Mononuclear cell (primary cell): ENCODE measurements around the gene DLX6. TPM values are rescaled to one million over a fixed set of nuclear protein-coding genes. Genes with fewer than 3 reads are reported as not detected.

Experiments used
- H3K27me3 ChIP-seq: 2 replicates; pipeline ENCODE4 v1.6.0; 2011; ENCODE audit warnings: low read length, control low read depth; ENCODE audit not compliant: insufficient read depth
- H3K4me1 ChIP-seq: 2 replicates; pipeline ENCODE4 v1.5.1; 2011; ENCODE audit warnings: mild to moderate bottlenecking, low read length, control low read depth; ENCODE audit not compliant: insufficient read depth
- H3K4me3 ChIP-seq: 2 replicates; pipeline ENCODE4 v1.5.1; 2011; ENCODE audit warnings: mild to moderate bottlenecking, low read length, moderate library complexity
- H3K9me3 ChIP-seq: 2 replicates; pipeline ENCODE4 v1.5.1; 2011; ENCODE audit warnings: low read depth, mild to moderate bottlenecking, control low read depth, low read length
- total RNA-seq: library from RNA; depleted of rRNA; stranded (reverse); fragments of >200 nt; gene quantifications from one replicate; pipeline ENCODE4 v1.2.3, GENCODE V29; 2012

The DLX6 gene
- total RNA-seq, 1 donor: not detected

DNA sequence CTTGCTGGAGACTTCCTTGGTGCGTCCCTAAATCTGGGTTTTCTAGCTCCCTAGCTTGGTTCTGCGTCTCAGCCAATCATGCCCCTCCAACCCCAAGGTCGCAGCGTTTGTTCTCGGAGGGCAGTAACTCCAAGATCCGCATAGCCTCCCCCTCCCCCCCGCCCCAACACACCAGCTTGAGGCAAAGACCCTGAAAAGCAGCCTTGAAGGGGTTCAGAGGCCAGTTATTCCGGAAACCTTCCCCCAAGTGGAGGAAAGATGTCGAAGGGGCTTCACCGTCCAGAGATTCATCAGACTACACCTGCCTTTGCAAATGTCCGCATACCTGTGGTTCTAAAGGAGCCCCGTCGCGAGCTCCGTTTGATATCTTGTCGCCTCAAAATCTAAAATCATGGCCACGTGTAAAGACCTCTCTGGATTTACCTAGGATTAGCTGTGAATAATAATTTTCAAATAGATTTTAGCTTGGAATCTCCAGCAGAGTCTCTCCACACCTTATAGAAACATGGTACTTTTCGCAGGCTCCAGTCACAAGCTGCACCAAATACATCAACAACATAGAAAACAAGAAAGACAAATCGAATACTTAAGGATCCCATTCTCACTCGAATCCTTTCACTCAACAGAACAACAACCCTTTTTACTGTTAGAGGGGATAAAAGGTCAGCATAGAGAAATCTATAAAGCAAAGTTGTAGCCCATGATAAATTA lies 7.9 kb downstream of the DLX6 start:
- no peak overlapping the region for H3K4me3 ChIP-seq
- H3K27me3 ChIP-seq: peaks cover 99% of the 10 kb centered on the region
- H3K4me1 ChIP-seq: no peaks in the 10 kb centered on the region
- H3K9me3 ChIP-seq: no peaks in the 10 kb centered on the region

DNA sequence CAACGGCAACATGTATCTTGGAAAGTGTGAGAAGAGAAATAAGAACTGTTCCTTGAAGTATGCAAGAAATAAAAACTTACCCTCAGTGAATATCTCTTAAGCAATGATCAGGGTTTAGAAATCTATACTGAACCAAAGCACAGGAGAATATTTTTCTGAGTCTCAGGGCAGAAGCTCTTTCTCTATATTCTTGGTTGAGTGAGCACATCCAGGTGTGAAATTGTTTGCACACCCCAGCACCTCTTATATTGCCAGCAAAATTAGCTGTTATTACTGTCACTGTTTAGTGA lies 8.4 kb downstream of the DLX6 start:
- H3K4me1 ChIP-seq: no peaks in the 10 kb centered on the region
- peaks cover 98% of the 10 kb centered on the region for H3K27me3 ChIP-seq
- no peaks in the 10 kb centered on the region for H3K9me3 ChIP-seq
- H3K4me3 ChIP-seq: no peak overlapping the region

DNA sequence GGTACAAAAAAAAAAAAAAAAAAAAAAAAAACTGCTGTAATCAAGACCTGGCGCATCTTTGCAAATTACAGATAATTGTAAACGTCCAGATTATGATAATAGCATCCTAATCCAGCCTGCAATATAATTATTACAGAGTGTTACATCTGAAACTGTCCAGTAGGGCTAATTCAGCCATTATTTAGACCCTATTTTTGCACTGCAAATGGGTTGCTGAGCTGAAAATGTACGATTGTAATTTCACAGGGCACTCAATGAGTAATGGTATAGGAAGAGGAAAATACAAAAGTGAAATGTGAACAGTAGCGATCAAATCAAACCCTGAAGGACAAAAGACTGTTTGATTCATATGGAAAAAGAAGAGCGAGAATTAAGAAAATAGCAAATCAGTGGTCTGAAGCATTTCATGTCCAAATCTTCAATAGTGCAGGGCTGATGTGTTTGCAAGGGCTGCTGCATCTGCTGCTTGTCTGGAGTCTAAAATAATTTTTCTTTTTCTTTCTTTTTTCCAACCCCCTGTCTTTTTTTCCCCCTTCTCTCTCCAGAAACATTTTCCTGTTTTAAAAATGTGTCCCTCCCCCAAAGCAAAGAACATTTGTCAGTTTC lies 8.9 kb downstream of the DLX6 start:
- H3K27me3 ChIP-seq: peaks cover 98% of the 10 kb centered on the region
- H3K4me1 ChIP-seq: no peaks in the 10 kb centered on the region
- H3K4me3 ChIP-seq: no peak overlapping the region
- no peaks in the 10 kb centered on the region for H3K9me3 ChIP-seq

DNA sequence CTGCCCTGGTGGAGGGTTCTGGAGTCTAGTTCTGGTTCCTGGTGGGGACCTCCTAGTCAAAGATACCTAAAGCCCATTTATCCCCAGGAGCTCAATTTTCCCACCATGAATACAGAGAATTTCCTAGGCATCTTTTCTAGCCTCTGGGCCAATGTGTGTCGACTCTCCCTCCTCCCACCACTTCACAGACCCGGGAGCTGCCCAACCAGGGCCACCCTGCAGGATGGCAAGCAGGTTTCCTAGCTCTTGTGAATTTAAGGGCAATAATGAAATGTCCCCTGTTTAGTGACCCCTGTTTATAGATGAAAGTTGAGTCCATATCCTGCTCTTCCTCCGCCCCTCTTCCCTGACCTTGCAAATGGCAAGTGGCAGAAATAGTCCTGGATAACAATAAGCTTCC lies 9.9 kb downstream of the DLX6 start:
- no peaks in the 10 kb centered on the region for H3K9me3 ChIP-seq
- no peaks in the 10 kb centered on the region for H3K4me1 ChIP-seq

DNA sequence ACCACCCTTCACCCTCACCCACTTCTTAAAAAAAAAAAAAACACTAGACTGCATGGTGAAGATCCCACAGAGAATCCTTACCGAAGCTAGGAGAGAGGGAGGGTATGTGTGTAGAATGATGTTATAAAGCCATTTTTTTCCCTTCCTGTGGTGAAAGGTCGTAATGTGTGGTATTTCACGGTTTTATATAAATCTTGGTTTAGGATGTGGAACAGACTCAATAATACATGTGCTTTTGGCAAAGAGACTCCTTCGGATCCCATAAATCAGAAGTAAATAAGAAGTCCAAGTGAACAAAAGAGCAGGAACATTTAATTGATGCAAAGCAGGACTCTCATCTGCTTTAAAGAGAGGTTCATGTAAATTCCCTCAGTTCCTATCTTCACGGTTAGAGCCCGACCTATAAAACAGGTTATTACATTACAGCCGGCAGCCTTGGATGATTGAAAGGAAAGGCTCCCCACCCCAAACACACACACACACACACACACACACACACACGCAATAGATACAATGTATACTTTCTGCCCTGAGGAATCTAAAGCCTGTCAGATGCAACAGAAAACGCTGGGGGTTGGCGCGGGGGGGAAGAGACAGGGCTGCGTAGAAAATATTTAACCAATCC lies 10.5 kb downstream of the DLX6 start:
- Histone ChIP-seq H3K4me3 (no peak overlapping the region), H3K27me3 (peaks cover 98% of the 10 kb centered on the region), H3K4me1 (peaks cover 2% of the 10 kb centered on the region), H3K9me3 (no peaks in the 10 kb centered on the region)

More for the DNA sequence above, 9.9 kb downstream of the DLX6 start:
- no peak overlapping the region for H3K4me3 ChIP-seq
- peaks cover 98% of the 10 kb centered on the region for H3K27me3 ChIP-seq

DNA sequence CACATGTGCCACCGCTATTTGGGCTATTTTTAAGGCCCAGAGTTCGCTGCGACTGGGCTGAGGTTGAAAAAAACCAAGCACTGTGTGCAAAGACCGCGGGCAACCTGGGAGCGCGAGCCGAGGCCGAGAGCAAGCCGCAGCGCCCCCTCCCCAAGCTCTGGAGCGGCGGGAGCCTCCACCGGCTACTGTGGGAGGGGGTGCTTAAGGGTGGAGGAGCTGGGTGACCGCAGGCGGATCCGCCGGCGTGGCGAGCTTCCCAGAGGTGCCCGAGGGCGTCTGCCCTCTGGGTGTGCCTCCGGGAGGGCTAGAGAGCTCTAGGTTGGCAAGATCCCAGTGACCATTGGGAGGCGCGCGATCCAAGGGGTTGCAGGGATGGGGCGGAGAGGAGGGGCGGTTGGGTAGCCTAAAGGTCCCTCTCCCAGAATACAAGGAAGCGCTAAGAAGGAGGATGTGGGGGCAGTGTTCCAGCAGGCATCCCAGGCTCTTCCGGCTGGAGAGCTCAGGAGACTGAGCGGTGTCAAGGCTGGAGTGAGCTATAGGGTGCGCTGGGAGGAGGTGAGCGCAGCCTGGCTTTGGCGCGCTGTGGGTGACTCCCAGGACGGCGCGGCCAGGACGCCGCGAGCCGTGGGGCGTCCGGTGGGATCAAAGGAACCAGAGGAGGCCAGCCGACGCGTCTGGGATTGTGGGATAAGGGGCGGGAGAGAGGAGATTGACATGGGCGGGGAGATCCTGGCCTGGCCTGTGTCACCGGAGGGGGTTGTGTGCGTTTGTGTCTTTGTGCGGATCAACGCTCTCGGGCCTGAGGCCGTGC lies 11.2 kb downstream of the DLX6 start:
- Histone ChIP-seq H3K4me1 (peaks cover 6% of the 10 kb centered on the region), H3K27me3 (peaks cover 98% of the 10 kb centered on the region), H3K9me3 (no peaks in the 10 kb centered on the region), H3K4me3 (no peak overlapping the region)

DNA sequence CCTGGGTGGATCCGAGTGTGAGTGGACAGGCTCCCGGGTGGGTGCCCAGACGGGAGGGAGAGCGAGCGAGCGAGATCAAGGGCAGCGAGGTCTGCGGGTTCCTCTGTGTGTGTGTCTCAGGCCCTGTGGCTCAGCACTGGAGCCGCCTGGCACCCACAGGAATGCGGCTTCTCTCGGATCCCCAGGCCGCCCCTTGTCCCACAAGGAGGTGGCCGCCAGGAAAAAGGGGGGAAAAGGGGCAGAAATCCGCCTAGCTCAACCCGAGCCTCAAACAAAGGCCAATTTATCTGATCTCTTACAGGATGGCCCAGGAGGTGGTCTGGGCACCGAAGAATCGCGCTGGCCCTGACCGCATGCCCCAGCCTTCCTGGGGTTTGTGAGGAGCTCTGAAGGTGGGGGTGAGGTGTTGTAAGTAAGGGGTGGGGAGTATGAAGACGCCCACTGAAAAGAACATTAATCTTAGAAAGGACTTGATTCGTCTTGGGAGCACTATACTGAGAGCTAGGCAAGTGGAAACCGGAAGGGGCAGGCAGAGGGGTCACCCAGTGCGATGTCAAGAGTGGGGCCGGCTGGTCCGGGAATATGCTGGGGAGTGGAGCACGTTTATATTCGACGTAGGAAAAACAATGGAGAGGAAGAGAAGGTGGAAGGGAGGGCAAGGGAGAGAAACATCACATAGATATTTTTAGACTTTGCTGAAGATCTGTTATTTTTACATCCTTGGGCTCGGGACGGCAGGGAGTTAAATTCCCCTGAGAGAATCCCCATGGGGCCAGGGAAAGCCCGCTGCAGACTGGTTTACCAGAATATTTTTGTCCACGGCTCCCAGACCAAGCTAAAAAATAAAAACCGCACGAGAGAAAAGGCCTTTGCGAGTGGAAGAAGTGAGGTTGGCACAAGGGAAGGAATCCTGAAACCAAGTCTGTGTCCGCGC lies 12.1 kb downstream of the DLX6 start:
- Histone ChIP-seq H3K4me3 (no peak overlapping the region), H3K4me1 (peaks cover 6% of the 10 kb centered on the region), H3K9me3 (no peaks in the 10 kb centered on the region), H3K27me3 (peaks cover 98% of the 10 kb centered on the region)

DNA sequence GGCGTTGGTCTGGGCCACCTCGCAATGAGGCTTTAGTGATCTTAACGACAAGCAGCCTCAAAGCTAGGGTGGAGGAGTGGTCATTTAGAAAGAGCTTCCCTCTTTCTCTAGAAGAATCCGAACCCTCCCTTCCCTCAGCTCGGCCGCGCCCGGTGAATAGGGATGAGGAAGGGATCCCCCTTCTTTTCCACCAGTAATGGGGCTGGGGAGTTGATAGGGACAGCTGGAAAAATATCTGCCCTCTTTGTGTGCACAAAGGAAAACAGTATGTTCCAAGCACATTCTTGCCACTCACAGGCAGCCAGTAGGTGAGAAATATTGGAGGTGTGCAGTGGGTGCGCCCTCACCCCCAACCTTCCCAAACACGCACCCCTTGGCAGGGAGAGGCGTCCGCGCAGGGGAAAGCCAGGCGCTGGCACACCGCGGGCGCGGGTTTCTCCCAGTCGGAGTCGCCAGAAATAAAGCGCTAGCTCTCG lies 12.8 kb downstream of the DLX6 start:
- no peaks in the 10 kb centered on the region for H3K9me3 ChIP-seq
- H3K4me1 ChIP-seq: peaks cover 6% of the 10 kb centered on the region
- H3K4me3 ChIP-seq: no peak overlapping the region
- peaks cover 98% of the 10 kb centered on the region for H3K27me3 ChIP-seq

DNA sequence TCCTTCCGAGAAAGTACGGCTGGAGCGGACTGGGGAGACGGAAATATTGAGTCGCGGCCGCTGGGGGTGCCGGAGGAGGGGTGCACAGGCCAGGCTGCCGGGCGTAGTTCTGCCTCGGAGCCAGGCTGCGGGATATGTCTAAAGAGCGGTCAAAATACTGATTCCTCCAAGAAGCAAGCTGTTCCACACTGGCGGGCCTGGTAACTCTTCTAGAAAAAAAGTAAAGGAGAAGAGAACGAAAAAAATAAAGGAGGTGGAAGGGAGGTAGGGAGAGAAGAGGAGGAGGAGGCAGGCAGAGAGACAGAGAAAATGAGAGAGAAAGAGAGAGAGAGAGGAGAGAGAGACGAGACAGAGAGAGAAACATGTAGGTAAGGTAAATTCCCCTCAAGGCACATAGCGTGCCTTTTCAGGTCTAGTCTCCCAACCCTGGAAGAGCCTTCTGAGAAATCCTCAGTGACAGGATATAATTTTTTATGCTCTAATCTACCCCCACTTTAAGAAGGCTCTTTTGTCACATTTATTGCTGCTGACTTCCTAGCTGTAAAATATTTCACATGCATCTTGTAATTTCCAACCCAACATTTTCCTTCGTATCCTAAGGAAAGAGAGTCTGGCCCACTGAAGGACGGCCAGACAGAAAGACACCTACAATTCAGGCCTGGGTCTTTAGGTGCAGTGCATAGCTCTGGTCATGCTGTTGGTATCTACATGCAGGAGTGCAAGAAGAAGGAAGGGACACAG lies 13.6 kb downstream of the DLX6 start:
- Histone ChIP-seq H3K4me1 (peaks cover 6% of the 10 kb centered on the region), H3K4me3 (no peak overlapping the region), H3K9me3 (no peaks in the 10 kb centered on the region), H3K27me3 (peaks cover 98% of the 10 kb centered on the region)

DNA sequence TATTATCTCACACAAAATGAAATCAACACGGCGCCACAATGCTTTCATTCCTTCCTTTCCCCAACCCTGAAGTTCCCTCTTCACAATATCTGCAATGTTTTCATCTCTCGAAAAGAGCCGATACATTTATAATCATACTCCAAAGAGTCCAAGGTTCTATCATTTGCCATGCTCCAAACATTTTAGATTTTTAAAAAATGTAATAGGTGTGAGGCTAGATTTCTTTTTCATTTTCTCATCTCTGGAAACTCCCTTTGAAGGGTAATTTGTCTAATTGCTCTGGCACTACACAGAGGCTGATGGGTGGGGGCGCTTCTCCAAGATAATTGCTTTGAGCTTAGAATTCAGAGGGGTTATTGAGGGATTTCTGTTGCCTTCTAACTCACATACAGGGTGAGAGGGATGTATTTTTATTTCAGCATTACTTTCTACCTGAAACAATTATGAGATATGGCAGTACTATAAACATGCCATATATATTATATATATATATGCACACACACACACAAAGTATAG lies 14.4 kb downstream of the DLX6 start:
- Histone ChIP-seq H3K4me3 (no peak overlapping the region), H3K9me3 (no peaks in the 10 kb centered on the region), H3K27me3 (peaks cover 98% of the 10 kb centered on the region), H3K4me1 (peaks cover 6% of the 10 kb centered on the region)

DNA sequence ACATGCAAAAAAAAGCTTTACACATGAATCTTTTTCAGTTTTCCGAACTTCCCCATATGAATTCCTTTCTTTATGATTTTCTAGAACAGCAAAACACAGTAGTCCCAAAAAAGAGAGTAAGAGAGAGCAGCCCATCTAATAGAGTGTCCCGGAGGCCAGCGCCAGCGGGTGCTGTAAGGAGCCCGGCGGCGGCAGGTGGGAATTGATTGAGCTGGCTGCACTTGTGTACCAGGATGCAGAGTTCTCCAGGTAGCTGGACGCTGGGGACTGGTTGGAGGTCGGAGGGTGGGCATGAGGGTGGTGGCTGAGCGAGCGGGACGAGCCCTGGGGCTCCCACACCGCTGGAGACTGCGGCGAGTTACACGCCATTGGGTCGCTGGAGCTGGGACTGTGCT lies 15.2 kb downstream of the DLX6 start:
- Histone ChIP-seq H3K27me3 (peaks cover 98% of the 10 kb centered on the region), H3K9me3 (no peaks in the 10 kb centered on the region), H3K4me3 (no peak overlapping the region), H3K4me1 (peaks cover 6% of the 10 kb centered on the region)

DNA sequence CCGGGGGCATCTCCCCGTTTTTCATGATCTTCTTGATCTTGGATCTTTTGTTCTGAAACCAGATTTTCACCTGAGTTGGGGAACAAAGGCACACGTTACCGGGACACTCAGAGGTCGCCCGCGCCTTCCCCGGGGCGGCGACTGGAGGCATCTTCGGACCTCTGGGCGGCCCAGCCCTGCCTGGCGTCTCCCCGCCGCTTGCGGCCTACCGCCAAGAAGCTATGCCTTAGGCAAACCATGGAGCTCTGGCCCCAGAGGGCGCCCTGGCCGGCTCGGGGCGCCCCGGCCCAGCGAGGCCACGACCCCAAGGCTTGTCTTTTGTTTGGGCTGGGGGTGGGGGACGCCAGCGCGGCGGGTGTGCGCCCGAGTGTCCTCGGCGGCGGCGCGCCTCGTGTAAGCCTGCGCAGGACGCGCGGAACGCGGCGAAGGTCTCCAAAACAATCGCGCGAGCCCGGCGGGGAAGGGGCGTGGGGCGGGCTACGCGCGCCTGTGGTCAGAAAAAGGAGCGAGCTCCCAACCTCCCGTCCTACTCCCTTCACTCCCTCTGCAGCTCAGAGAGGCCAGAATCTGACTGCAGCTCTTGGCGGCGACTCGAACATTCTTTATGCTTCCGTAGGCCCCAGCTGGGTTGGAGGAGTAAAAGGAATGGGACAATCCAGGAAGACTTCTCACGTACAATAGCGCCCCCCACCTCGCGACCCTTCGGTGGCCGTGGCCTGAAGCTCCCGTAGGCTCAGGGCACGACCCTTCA lies 15.8 kb downstream of the DLX6 start:
- Histone ChIP-seq H3K27me3 (peaks cover 98% of the 10 kb centered on the region), H3K9me3 (no peaks in the 10 kb centered on the region), H3K4me3 (no peak overlapping the region), H3K4me1 (peaks cover 10% of the 10 kb centered on the region)
